ENCODE results near the gene GMPPA. TPM values are rescaled to one million over a fixed set of nuclear protein-coding genes. Genes with fewer than 3 reads are reported as not detected.

The GMPPA gene
- total and polyA plus RNA-seq, 9 of the 15 experiments (the other 6 are each of a cell fraction or from before 2014, with no cell fraction given), result 7.0 to 101 (median 66.7) TPM

DNA sequence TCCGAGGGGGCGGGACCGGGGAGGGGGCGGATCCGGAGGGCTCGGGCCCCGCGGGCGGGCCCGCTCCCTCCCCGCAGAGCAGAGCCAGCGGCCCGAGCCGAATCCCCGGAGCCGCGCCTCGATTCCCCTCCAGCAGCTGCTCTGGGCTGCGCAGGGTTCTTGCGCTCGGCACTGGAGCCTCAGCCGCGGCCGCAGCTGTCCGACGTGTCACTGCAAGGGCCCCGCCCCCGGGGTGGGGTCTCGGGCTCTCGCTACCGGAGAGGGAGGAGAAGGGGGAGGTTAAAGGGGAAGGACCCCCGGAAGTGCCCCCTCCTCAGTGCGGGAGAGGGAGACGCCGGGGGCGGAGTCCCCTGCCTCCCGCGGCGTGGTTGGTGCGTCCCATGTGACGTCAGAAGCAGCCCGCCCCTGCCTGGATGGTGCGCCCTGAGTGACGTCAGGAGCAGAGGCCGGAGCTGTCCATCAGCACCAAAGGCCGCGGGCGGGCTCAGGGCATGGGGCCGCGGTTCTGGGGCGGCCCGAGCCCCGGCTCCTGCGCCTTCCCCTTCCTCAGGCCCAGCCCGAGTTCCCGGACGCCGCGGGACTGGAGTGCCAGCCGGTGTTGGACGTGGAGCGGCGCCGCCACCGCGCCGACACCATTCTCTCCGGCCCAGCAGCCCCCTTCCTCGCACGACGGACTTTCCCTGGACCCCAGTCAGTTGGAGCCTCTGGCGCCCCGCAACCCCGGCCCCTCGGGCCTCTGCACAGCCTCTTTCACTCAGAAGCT lies 45.1 kb downstream of the GMPPA start, which contains the start of the genes CHPF and TMEM198 (continued):
- TF ChIP-seq, protein P1, sequence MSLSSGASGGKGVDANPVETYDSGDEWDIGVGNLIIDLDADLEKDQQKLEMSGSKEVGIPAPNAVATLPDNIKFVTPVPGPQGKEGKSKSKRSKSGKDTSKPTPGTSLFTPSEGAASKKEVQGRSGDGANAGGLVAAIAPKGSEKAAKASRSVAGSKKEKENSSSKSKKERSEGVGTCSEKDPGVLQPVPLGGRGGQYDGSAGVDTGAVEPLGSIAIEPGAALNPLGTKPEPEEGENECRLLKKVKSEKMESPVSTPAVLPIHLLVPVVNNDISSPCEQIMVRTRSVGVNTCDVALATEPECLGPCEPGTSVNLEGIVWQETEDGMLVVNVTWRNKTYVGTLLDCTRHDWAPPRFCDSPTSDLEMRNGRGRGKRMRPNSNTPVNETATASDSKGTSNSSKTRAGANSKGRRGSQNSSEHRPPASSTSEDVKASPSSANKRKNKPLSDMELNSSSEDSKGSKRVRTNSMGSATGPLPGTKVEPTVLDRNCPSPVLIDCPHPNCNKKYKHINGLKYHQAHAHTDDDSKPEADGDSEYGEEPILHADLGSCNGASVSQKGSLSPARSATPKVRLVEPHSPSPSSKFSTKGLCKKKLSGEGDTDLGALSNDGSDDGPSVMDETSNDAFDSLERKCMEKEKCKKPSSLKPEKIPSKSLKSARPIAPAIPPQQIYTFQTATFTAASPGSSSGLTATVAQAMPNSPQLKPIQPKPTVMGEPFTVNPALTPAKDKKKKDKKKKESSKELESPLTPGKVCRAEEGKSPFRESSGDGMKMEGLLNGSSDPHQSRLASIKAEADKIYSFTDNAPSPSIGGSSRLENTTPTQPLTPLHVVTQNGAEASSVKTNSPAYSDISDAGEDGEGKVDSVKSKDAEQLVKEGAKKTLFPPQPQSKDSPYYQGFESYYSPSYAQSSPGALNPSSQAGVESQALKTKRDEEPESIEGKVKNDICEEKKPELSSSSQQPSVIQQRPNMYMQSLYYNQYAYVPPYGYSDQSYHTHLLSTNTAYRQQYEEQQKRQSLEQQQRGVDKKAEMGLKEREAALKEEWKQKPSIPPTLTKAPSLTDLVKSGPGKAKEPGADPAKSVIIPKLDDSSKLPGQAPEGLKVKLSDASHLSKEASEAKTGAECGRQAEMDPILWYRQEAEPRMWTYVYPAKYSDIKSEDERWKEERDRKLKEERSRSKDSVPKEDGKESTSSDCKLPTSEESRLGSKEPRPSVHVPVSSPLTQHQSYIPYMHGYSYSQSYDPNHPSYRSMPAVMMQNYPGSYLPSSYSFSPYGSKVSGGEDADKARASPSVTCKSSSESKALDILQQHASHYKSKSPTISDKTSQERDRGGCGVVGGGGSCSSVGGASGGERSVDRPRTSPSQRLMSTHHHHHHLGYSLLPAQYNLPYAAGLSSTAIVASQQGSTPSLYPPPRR (CRISPR knock-in tag; IDR thresholded peaks at IDR 0.05; ENCODE audit: borderline replicate concordance), result no peak
- TF ChIP-seq, protein P2, sequence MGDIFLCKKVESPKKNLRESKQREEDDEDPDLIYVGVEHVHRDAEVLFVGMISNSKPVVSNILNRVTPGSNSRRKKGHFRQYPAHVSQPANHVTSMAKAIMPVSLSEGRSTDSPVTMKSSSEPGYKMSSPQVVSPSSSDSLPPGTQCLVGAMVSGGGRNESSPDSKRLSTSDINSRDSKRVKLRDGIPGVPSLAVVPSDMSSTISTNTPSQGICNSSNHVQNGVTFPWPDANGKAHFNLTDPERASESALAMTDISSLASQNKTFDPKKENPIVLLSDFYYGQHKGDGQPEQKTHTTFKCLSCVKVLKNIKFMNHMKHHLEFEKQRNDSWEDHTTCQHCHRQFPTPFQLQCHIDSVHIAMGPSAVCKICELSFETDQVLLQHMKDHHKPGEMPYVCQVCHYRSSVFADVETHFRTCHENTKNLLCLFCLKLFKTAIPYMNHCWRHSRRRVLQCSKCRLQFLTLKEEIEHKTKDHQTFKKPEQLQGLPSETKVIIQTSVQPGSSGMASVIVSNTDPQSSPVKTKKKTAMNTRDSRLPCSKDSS (IDR thresholded peaks at IDR 0.05; ENCODE audit: low read depth, partially characterized antibody), result no peak
- TF ChIP-seq LCOR (CRISPR knock-in tag; IDR thresholded peaks at IDR 0.05) (no peak), NONO (IDR thresholded peaks at IDR 0.05; ENCODE audit: low read depth in 2 of 2, low read length in 1 of 2) (no peak), HLTF (IDR thresholded peaks at IDR 0.05) (no peak), MCM2 (IDR thresholded peaks at IDR 0.05; ENCODE audit: low read depth) (no peak), CREB1 (IDR thresholded peaks at IDR 0.05) (peak; percentile 97), CREB1 (CRISPR knock-in tag; IDR thresholded peaks at IDR 0.05) (peak; percentile 96), MEF2D (tag; conservative IDR thresholded peaks at IDR 0.05; ENCODE audit: low read depth) (no peak), L3MBTL2 (IDR thresholded peaks at IDR 0.05) (peak; percentile 32; the same call in 1 of the 2 replicates), MIER1 (IDR thresholded peaks at IDR 0.05; ENCODE audit: low read depth) (peak; percentile 86), ZNF311 (CRISPR knock-in tag; IDR thresholded peaks at IDR 0.05) (no peak), ASH1L (IDR thresholded peaks at IDR 0.05; ENCODE audit: borderline replicate concordance, low read depth, partially characterized antibody) (no peak), SIX5 (IDR thresholded peaks at IDR 0.05; ENCODE audit: borderline replicate concordance in 1 of 2, insufficient read depth in 1 of 2, low read depth in 1 of 2, low read length in 2 of 2) (no peak), TARDBP (IDR thresholded peaks at IDR 0.05) (no peak), XRCC3 (IDR thresholded peaks at IDR 0.05) (no peak)
- TF ChIP-seq, protein P3, sequence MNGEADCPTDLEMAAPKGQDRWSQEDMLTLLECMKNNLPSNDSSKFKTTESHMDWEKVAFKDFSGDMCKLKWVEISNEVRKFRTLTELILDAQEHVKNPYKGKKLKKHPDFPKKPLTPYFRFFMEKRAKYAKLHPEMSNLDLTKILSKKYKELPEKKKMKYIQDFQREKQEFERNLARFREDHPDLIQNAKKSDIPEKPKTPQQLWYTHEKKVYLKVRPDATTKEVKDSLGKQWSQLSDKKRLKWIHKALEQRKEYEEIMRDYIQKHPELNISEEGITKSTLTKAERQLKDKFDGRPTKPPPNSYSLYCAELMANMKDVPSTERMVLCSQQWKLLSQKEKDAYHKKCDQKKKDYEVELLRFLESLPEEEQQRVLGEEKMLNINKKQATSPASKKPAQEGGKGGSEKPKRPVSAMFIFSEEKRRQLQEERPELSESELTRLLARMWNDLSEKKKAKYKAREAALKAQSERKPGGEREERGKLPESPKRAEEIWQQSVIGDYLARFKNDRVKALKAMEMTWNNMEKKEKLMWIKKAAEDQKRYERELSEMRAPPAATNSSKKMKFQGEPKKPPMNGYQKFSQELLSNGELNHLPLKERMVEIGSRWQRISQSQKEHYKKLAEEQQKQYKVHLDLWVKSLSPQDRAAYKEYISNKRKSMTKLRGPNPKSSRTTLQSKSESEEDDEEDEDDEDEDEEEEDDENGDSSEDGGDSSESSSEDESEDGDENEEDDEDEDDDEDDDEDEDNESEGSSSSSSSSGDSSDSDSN (IDR thresholded peaks at IDR 0.05; ENCODE audit: borderline replicate concordance in 1 of 2, low read depth in 2 of 2, low read length in 2 of 2), result peak in 1 of 2 experiments; percentile 16; a peak in 1 of 4 replicates
- TF ChIP-seq, protein P4, sequence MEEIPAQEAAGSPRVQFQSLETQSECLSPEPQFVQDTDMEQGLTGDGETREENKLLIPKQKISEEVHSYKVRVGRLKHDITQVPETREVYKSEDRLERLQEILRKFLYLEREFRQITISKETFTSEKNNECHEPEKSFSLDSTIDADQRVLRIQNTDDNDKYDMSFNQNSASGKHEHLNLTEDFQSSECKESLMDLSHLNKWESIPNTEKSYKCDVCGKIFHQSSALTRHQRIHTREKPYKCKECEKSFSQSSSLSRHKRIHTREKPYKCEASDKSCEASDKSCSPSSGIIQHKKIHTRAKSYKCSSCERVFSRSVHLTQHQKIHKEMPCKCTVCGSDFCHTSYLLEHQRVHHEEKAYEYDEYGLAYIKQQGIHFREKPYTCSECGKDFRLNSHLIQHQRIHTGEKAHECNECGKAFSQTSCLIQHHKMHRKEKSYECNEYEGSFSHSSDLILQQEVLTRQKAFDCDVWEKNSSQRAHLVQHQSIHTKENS (CRISPR knock-in tag; IDR thresholded peaks at IDR 0.05), result no peak

All from K562 (cell line).